HG03196 (cell line): ENCODE measurements around the gene GNMT.
A peak's percentile ranks its signal among the peaks of the same experiment; 100 is the strongest.

Experiments
- ATAC-seq: cut with Tn5 transposase; IDR thresholded peaks from one replicate; pipeline ENCODE4 v1.9.1; 2021; ENCODE audit not compliant: unreplicated experiment

GNMT gene

GRCh38 chr6:43009124-43009523 lies 48.6 kb downstream of the GNMT start:
- no peak for ATAC-seq

GRCh38 chr6:43011207-43011606 lies 50.7 kb downstream of the GNMT start:
- ATAC-seq = no peak

GRCh38 chr6:43012364-43012763 lies 51.8 kb downstream of the GNMT start:
- ATAC-seq = no peak

- ATAC-seq = peak; percentile 2
Measured at GRCh38 chr6:43013097-43013842, 52.7 kb downstream of the GNMT start.
